ENCODE data around the gene RAVER2. TPM values are rescaled to one million over a fixed set of nuclear protein-coding genes. Genes with fewer than 3 reads are reported as not detected.

The RAVER2 gene
- total RNA-seq (2014; rRNA removed; shearing (Covaris generic)) (2.4 and 5.1 TPM in 2 replicates), polyA plus RNA-seq (2016; fragmentation: Nextera tagmentation; extraction: Ambion mirVana) (0.63 and 0.71 TPM in 2 replicates)

DNA sequence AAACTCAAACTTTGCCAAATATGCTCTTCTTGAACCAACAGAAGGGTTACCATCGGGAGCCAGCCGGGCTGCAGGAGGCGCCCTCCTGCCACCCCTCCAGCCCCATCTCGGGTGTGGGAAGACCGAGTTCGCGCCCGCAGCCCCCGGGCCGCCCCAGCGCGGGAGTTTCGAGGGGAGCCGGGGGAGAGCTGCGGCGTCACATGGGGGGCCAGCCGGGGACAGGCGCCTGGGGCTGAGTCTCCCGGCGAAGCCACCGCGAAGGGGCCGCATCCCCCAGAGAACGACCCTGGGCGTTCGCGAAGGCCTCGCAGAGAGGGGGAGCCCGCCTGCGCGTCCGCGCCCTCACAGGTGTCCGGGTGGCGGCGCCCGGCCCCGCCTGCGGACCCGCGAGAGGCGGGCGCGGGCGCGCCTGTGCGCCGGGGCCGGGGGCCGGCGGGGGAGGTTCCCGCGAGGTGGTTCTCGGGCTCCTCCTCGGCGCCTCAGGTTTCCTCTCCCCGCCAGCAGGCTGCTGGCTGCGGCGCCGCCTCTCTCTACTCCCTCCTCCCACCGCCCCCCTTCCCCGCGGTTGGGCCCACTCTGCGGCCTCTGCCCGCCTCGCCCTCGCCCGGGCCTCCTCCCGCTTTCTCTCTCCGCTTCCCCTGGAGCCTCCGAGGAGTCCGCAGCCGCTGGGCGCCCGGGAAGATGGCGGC, at the start of gene RAVER2:
TSS of gene RAVER2 (plus strand) at position 584 of the 689 bp plus-strand sequence. CDS start at position 682, 98 bp downstream.
- Histone ChIP-seq H3K27me3 (replicated peaks; ENCODE audit: insufficient read depth) (no peaks in the 10 kb centered on the region; the same call in 1 of the 2 replicates), H3K9me3 (ENCODE audit: low read depth) (no peaks in the 10 kb centered on the region), H3K79me2 (ENCODE audit: insufficient read depth) (no peaks in the 10 kb centered on the region), H3K27ac (no peak within 1 kb of the TSS), H3K36me3 (ENCODE audit: low read depth) (no peaks in the 10 kb centered on the region), H2AFZ (peak within 1 kb of the TSS; percentile 95), H4K20me1 (ENCODE audit: insufficient read depth) (no peaks in the 10 kb centered on the region), H3K4me2 (ENCODE audit: unreplicated experiment) (peak within 1 kb of the TSS; percentile 88), H3K9me2 (ENCODE audit: insufficient read depth) (no peaks in the 10 kb centered on the region), H3K4me3 (peak within 1 kb of the TSS; percentile 78), H3K9ac (peak within 1 kb of the TSS; percentile 65), H3F3A (ENCODE audit: insufficient read depth) (no peaks in the 10 kb centered on the region; the same call in 1 of the 2 replicates), H3K4me1 (ENCODE audit: insufficient read depth) (0 out of 2 replicates have a peak, but pooled peaks cover 4% of the 10 kb centered on the region)
- WGBS, 2 experiments (ENCODE audit: low coverage in 1 of 2, low lambda C conversion rate in 2 of 2, missing lambda C conversion rate in 2 of 2) = 1% methylated on average over 32 to 55 of the region's 76 CpGs
- DNase-seq = peak; percentile 71
- TF ChIP-seq EZH2 (IDR thresholded peaks at IDR 0.05; ENCODE audit: insufficient read depth, poor library complexity, severe bottlenecking) = no peak
- no peak for TF ChIP-seq EZH2phosphoT487 (IDR thresholded peaks at IDR 0.05; ENCODE audit: insufficient read depth, low read depth)
- in situ Hi-C loops (cut with MboI) = no loop called here

- no peak overlapping the region for H3K4me3 ChIP-seq
- H3K9me2 ChIP-seq (ENCODE audit: insufficient read depth) = no peaks in the 10 kb centered on the region
- no peak for TF ChIP-seq EZH2 (IDR thresholded peaks at IDR 0.05; ENCODE audit: insufficient read depth, poor library complexity, severe bottlenecking)
- TF ChIP-seq EZH2phosphoT487 (IDR thresholded peaks at IDR 0.05; ENCODE audit: insufficient read depth, low read depth) = no peak
- no peaks in the 10 kb centered on the region for H4K20me1 ChIP-seq (ENCODE audit: insufficient read depth)
- 98% methylated on average over 3 of the region's 3 CpGs for WGBS, 2 experiments (ENCODE audit: low coverage in 1 of 2, low lambda C conversion rate in 2 of 2, missing lambda C conversion rate in 2 of 2)
- H3K27ac ChIP-seq = no peak overlapping the region
- H3K27me3 ChIP-seq (replicated peaks; ENCODE audit: insufficient read depth) = no peaks in the 10 kb centered on the region
- DNase-seq = no peak
- no peaks in the 10 kb centered on the region for H3K79me2 ChIP-seq (ENCODE audit: insufficient read depth)
- no peaks in the 10 kb centered on the region for H3K4me1 ChIP-seq (ENCODE audit: insufficient read depth)
- no peak overlapping the region for H2AFZ ChIP-seq
- no peak overlapping the region for H3K4me2 ChIP-seq (ENCODE audit: unreplicated experiment)
- no peaks in the 10 kb centered on the region for H3F3A ChIP-seq (ENCODE audit: insufficient read depth)
- no peak overlapping the region for H3K9ac ChIP-seq
- in situ Hi-C loops (cut with MboI) = loop anchor here (10.0 kb wide), 1 partner anchor 118 kb away; no protein-coding TSS in a partner anchor
- no peaks in the 10 kb centered on the region for H3K9me3 ChIP-seq (ENCODE audit: low read depth)
- no peaks in the 10 kb centered on the region for H3K36me3 ChIP-seq (ENCODE audit: low read depth)
Measured at GRCh38 chr1:64696879-64697278, 48.0 kb upstream of the RAVER2 start.

DNA sequence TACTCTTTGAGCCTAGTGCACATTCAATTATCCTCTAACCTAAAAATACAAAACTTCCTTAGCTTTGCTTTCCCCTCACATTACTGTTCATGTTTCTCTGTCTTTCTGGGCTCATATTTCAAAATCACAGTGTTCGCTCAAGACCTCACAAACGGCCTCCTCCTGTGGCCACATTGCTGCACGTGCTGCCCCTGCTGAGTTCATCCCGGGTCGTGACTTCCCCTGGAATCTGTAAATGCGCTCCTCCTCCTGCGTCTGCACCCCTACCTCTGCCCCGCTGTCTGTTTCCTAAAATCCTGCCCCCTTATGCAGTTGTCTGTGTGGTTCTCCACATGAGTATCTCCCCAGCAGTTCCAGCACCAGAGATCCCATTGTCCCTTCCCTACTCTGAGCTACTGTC, 45.5 kb upstream of the RAVER2 start:
- in situ Hi-C loops (cut with MboI) = loop anchor here (10.0 kb wide), 1 partner anchor 115 kb away; no protein-coding TSS in a partner anchor
- H3K9ac ChIP-seq = no peak overlapping the region
- no peak overlapping the region for H3K27ac ChIP-seq
- H3K79me2 ChIP-seq (ENCODE audit: insufficient read depth) = no peaks in the 10 kb centered on the region
- no peak overlapping the region for H3K4me2 ChIP-seq (ENCODE audit: unreplicated experiment)
- no peak for TF ChIP-seq EZH2phosphoT487 (IDR thresholded peaks at IDR 0.05; ENCODE audit: insufficient read depth, low read depth)
- TF ChIP-seq EZH2 (IDR thresholded peaks at IDR 0.05; ENCODE audit: insufficient read depth, poor library complexity, severe bottlenecking) = no peak
- no peaks in the 10 kb centered on the region for H3K4me1 ChIP-seq (ENCODE audit: insufficient read depth)
- H2AFZ ChIP-seq = no peak overlapping the region
- DNase-seq = no peak
- H4K20me1 ChIP-seq (ENCODE audit: insufficient read depth) = no peaks in the 10 kb centered on the region
- H3K9me3 ChIP-seq (ENCODE audit: low read depth) = no peaks in the 10 kb centered on the region
- H3K36me3 ChIP-seq (ENCODE audit: low read depth) = no peaks in the 10 kb centered on the region
- no peaks in the 10 kb centered on the region for H3F3A ChIP-seq (ENCODE audit: insufficient read depth)
- WGBS, 2 experiments (ENCODE audit: low coverage in 1 of 2, low lambda C conversion rate in 2 of 2, missing lambda C conversion rate in 2 of 2) = 87 to 91% methylated on average over 8 of the region's 8 CpGs
- no peak overlapping the region for H3K4me3 ChIP-seq
- no peaks in the 10 kb centered on the region for H3K27me3 ChIP-seq (replicated peaks; ENCODE audit: insufficient read depth)
- no peaks in the 10 kb centered on the region for H3K9me2 ChIP-seq (ENCODE audit: insufficient read depth)

- DNase-seq = no peak
- no peaks in the 10 kb centered on the region for H3F3A ChIP-seq (ENCODE audit: insufficient read depth)
- no peaks in the 10 kb centered on the region for H4K20me1 ChIP-seq (ENCODE audit: insufficient read depth)
- no peaks in the 10 kb centered on the region for H3K9me3 ChIP-seq (ENCODE audit: low read depth)
- H3K27ac ChIP-seq = no peak overlapping the region
- H2AFZ ChIP-seq = no peak overlapping the region
- WGBS, 2 experiments (ENCODE audit: low coverage in 1 of 2, low lambda C conversion rate in 2 of 2, missing lambda C conversion rate in 2 of 2) = 83 to 90% methylated on average over 5 of the region's 5 CpGs
- no peaks in the 10 kb centered on the region for H3K4me1 ChIP-seq (ENCODE audit: insufficient read depth)
- H3K4me2 ChIP-seq (ENCODE audit: unreplicated experiment) = no peak overlapping the region
- in situ Hi-C loops (cut with MboI) = no loop called here
- no peak overlapping the region for H3K9ac ChIP-seq
- H3K4me3 ChIP-seq = no peak overlapping the region
- H3K27me3 ChIP-seq (replicated peaks; ENCODE audit: insufficient read depth) = no peaks in the 10 kb centered on the region
- H3K9me2 ChIP-seq (ENCODE audit: insufficient read depth) = no peaks in the 10 kb centered on the region
- no peaks in the 10 kb centered on the region for H3K79me2 ChIP-seq (ENCODE audit: insufficient read depth)
- no peaks in the 10 kb centered on the region for H3K36me3 ChIP-seq (ENCODE audit: low read depth)
- TF ChIP-seq EZH2 (IDR thresholded peaks at IDR 0.05; ENCODE audit: insufficient read depth, poor library complexity, severe bottlenecking) (no peak), EZH2phosphoT487 (IDR thresholded peaks at IDR 0.05; ENCODE audit: insufficient read depth, low read depth) (no peak)
Measured at GRCh38 chr1:64701071-64701470, 43.8 kb upstream of the RAVER2 start.

Data from GM23248 (cell line).